Measurements from ENCODE around the gene RNASEH1. TPM values are rescaled to one million over a fixed set of nuclear protein-coding genes. Genes with fewer than 3 reads are reported as not detected.

RNASEH1 gene
- total RNA-seq, 2 donors from 2014 or later: 19.1 to 31.5 TPM

DNA sequence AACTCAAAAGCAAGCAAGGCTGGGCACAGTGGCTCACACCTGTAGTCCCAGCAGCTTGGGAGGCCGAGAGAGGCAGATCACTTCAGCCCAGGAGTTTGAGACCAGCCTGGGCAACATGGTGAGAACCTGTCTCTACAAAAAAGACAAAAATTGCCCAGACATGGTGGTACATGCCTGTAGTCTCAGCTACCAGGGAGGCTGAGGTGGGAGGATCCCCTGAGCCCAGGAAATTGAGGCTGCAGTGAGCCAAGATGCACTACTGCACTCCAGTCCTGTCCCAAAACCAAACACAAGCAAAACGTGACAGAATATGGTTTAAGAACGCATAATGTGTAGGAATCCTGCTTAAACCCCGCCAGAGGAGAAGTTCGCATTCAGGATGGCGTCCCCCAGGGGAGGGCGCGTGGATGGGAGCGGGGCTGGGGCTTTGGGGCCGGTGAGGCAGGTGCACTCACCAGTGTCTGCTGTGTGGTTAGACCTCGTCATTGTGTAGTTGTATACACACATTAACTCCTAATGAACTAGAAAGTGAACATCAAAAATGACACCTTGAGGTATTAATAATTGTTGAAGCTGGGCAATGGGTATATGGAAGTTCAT lies 42.2 kb upstream of the RNASEH1 start:
- no peak overlapping the region for H3K4me3 ChIP-seq
- H3K27me3 ChIP-seq (replicated peaks; ENCODE audit: insufficient read depth): no peaks in the 10 kb centered on the region
- intact Hi-C loops (cut with DNase I): no loop called here
- no peaks in the 10 kb centered on the region for H3K36me3 ChIP-seq
- H3K9me3 ChIP-seq: no peaks in the 10 kb centered on the region
- no peak overlapping the region for H3K27ac ChIP-seq
- H3K4me1 ChIP-seq (replicated peaks): no peaks in the 10 kb centered on the region
- no peak for TF ChIP-seq POLR2AphosphoS5 (IDR thresholded peaks at IDR 0.05)
- TF ChIP-seq POLR2A (IDR thresholded peaks at IDR 0.05): no peak
- TF ChIP-seq, protein P1, sequence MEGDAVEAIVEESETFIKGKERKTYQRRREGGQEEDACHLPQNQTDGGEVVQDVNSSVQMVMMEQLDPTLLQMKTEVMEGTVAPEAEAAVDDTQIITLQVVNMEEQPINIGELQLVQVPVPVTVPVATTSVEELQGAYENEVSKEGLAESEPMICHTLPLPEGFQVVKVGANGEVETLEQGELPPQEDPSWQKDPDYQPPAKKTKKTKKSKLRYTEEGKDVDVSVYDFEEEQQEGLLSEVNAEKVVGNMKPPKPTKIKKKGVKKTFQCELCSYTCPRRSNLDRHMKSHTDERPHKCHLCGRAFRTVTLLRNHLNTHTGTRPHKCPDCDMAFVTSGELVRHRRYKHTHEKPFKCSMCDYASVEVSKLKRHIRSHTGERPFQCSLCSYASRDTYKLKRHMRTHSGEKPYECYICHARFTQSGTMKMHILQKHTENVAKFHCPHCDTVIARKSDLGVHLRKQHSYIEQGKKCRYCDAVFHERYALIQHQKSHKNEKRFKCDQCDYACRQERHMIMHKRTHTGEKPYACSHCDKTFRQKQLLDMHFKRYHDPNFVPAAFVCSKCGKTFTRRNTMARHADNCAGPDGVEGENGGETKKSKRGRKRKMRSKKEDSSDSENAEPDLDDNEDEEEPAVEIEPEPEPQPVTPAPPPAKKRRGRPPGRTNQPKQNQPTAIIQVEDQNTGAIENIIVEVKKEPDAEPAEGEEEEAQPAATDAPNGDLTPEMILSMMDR (IDR thresholded peaks at IDR 0.05): no peak
- no peak for DNase-seq (ENCODE audit: low spot score)
- WGBS: 84% methylated on average over 11 of the region's 11 CpGs

DNA sequence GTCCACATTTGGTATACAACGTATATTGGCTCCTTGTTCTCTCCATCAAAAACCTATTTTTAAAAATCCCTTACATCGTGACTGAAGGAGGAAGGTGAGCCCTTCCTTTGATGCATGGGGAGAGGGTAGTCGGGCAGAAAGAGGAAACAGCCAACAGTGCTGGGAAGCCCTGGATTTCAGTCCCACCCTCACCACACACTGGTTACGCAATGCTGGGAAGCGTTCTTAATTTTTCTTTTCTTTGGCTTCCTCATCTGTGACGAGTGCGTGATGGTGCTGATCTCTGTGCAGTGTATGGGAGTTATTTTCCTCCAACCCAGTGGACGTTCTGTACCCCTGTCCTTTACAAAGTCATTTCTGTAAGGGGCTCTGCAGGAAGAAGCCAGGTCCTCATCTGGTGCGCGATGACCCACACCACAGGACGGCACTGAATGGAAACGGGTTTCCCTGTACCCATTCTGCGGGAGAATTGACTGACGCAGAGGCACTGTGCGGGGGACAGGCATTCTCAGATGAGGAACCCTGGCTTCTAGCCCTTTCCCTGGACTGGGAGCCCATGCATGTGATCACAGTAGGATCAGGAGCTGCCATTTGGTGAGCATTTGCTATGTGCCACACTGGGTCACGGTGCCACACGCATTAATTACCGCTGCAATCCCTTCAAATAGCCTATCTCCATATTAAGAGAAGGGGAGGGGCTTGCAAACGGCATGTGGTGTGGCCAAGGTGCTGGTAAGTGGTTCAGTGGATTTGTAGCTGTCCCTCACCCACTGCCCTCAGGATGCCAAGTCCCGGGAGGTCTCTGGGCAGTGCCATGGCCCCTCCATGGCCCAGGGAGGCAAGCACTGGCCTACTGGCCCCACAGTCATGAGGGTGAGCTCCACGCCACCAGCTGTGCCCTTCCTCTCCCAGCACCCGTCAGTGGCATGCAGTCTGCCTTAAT lies 41.0 kb upstream of the RNASEH1 start:
- intact Hi-C loops (cut with DNase I): no loop called here
- DNase-seq (ENCODE audit: low spot score): no peak

DNA sequence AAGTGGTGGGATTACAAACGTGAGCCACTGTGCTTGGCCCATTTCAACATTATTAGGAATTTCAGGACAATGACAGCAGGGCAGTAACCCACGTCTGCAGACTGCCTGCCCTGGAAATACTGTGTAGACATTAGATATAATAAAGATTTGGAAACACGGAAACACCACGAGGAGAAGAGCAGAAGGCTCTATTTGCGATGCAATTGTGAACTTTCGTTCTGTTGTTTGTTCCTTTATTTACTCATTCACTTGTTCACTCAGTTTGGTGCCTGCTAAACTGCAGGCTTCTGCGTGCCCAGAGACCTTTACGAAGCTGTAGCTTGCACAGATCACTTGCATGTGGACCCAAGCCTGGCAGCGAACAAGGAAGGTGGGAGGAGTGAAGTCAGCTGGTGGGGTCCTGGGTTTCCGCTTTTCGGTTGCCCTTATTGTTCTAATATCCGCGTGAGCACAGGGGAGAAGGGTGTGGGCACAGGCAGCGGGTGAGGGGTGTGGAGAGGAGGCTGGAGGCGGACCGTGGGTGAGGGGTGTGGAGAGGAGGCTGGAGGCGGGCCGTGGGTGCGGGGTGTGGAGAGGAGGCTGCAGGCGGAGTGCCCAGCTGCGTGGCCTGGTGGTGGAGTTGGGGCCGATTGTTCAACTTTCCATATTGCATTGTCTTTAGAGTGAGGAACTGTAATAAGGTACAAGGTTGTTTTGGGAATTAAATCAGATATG lies 40.2 kb upstream of the RNASEH1 start:
- intact Hi-C loops (cut with DNase I): no loop called here
- 63% methylated on average over 22 of the region's 22 CpGs for WGBS
- Histone ChIP-seq H3K4me1 (replicated peaks) (no peaks in the 10 kb centered on the region), H3K9me3 (no peaks in the 10 kb centered on the region), H3K27me3 (replicated peaks; ENCODE audit: insufficient read depth) (no peaks in the 10 kb centered on the region), H3K27ac (no peak overlapping the region), H3K4me3 (no peak overlapping the region), H3K36me3 (no peaks in the 10 kb centered on the region)
- no peak for DNase-seq (ENCODE audit: low spot score)
- TF ChIP-seq POLR2A (IDR thresholded peaks at IDR 0.05) (no peak), POLR2AphosphoS5 (IDR thresholded peaks at IDR 0.05) (peak; percentile 64)
- TF ChIP-seq, protein P1 (IDR thresholded peaks at IDR 0.05): no peak

More for the DNA sequence above, 41.0 kb upstream of the RNASEH1 start:
- Histone ChIP-seq H3K4me1 (replicated peaks) (no peaks in the 10 kb centered on the region), H3K27me3 (replicated peaks; ENCODE audit: insufficient read depth) (no peaks in the 10 kb centered on the region), H3K36me3 (no peaks in the 10 kb centered on the region), H3K9me3 (no peaks in the 10 kb centered on the region), H3K4me3 (no peak overlapping the region), H3K27ac (no peak overlapping the region)
- 86% methylated on average over 22 of the region's 22 CpGs for WGBS
- TF ChIP-seq, protein P1 (IDR thresholded peaks at IDR 0.05): no peak
- TF ChIP-seq POLR2AphosphoS5 (IDR thresholded peaks at IDR 0.05) (no peak), POLR2A (IDR thresholded peaks at IDR 0.05) (no peak)

DNA sequence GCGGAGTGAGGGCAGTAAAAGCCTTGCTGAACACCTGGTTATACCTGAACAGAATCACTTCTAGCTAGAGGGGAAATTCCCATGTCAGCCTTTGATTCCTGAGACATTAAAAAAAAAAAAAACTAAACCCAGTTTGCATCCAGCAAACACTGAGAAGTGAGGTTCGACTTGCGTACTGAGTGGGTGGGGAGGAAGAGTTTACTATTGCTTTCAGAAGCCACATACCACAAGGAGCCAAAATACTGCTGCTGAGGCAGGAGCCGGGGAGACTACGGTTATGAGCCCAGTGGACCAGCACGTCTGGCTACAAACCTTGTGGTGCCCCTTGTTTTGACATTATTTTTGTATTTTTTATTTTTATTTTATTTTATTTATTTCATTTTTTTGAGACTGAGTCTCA lies 39.4 kb upstream of the RNASEH1 start:
- Histone ChIP-seq H3K4me1 (replicated peaks) (no peaks in the 10 kb centered on the region), H3K27ac (no peak overlapping the region), H3K4me3 (no peak overlapping the region), H3K36me3 (no peaks in the 10 kb centered on the region), H3K9me3 (no peaks in the 10 kb centered on the region), H3K27me3 (replicated peaks; ENCODE audit: insufficient read depth) (no peaks in the 10 kb centered on the region)
- 43% methylated on average over 6 of the region's 6 CpGs for WGBS
- intact Hi-C loops (cut with DNase I): no loop called here
- no peak for TF ChIP-seq POLR2A (IDR thresholded peaks at IDR 0.05)
- no peak for TF ChIP-seq POLR2AphosphoS5 (IDR thresholded peaks at IDR 0.05)
- TF ChIP-seq, protein P1 (IDR thresholded peaks at IDR 0.05): no peak
- no peak for DNase-seq (ENCODE audit: low spot score)
